ENCODE measurements around the gene GSTP1. TPM values are rescaled to one million over a fixed set of nuclear protein-coding genes. Genes with fewer than 3 reads are reported as not detected.

The GSTP1 gene
- polyA plus RNA-seq, 1 of the 3 experiments (the other 2 are of a cell fraction), result 745 TPM

GRCh38 chr11:67614730-67615714 is 31.4 kb downstream of the GSTP1 start:
- peaks cover 2% of the 10 kb centered on the region; the same call in 1 of the 2 replicates for H4K20me1 ChIP-seq (ENCODE audit: insufficient read depth)
- H3K27ac ChIP-seq (ENCODE audit: low read depth in 2 of 2, low read length in 1 of 2), result no peak overlapping the region
- H3K9ac ChIP-seq, result no peak overlapping the region
- no peaks in the 10 kb centered on the region for H3K27me3 ChIP-seq (ENCODE audit: insufficient read depth)
- peak; percentile 76 for DNase-seq
- peaks cover 3 to 27% of the 10 kb centered on the region in 2 experiments for H3K36me3 ChIP-seq (replicated peaks in 1 of 2; ENCODE audit: control insufficient read depth in 1 of 2, insufficient read depth in 2 of 2, low read length in 1 of 2)
- TF ChIP-seq SMC3 (IDR thresholded peaks at IDR 0.05; ENCODE audit: low read depth, low read length) (peak; percentile 23; the same call in 1 of the 2 replicates), CTCF (IDR thresholded peaks at IDR 0.05) (peak; percentile 46), FOXJ3 (CRISPR knock-in tag; IDR thresholded peaks at IDR 0.05) (no peak), NRF1 (IDR thresholded peaks at IDR 0.05; ENCODE audit: low read depth, low read length) (no peak), NFIC (IDR thresholded peaks at IDR 0.05; ENCODE audit: borderline replicate concordance) (no peak), GABPA (IDR thresholded peaks at IDR 0.05; ENCODE audit: low read depth) (no peak)
- H2AFZ ChIP-seq (ENCODE audit: low read depth), result no peak overlapping the region
- POLR2A ChIA-PET, result interaction anchor here (1.0 to 1.5 kb wide), 3 partner anchors 15 to 31 kb away, joined by 3 to 4 read pairs (median 4); partner anchors contain the start of genes GSTP1 and NUDT8
- CTCF ChIA-PET, result interaction anchor here (0.6 to 7.1 kb wide), 26 partner anchors 9 to 186 kb away, joined by 3 to 107 read pairs (median 5); partner anchors contain the start of genes GSTP1 and NUDT8
- 65% methylated on average over 9 of the region's 18 CpGs for WGBS (ENCODE audit: low lambda C conversion rate)
- H3K4me1 ChIP-seq (ENCODE audit: control insufficient read depth in 1 of 2, insufficient read depth in 2 of 2, low read depth in 1 of 2, low read length in 1 of 2), result no peaks in the 10 kb centered on the region; a peak in 1 of 4 replicates
- H3K9me3 ChIP-seq, result no peaks in the 10 kb centered on the region
- H3K9me2 ChIP-seq, result no peaks in the 10 kb centered on the region
- no peaks in the 10 kb centered on the region for H3K79me2 ChIP-seq (ENCODE audit: insufficient read depth)
- no peak overlapping the region for H3K4me3 ChIP-seq (ENCODE audit: low read depth in 2 of 2, low read length in 1 of 2)
- no peaks in the 10 kb centered on the region for H3F3A ChIP-seq (replicated peaks; ENCODE audit: insufficient read depth)
- H3K4me2 ChIP-seq, result no peak overlapping the region

GRCh38 chr11:67615728-67616430 is 32.3 kb downstream of the GSTP1 start:
- no peak overlapping the region for H3K27ac ChIP-seq (ENCODE audit: low read depth in 2 of 2, low read length in 1 of 2)
- no peaks in the 10 kb centered on the region for H3K79me2 ChIP-seq (ENCODE audit: insufficient read depth)
- H2AFZ ChIP-seq (ENCODE audit: low read depth), result no peak overlapping the region
- no peaks in the 10 kb centered on the region; a peak in 1 of 4 replicates for H3K4me1 ChIP-seq (ENCODE audit: control insufficient read depth in 1 of 2, insufficient read depth in 2 of 2, low read depth in 1 of 2, low read length in 1 of 2)
- H3K9ac ChIP-seq, result no peak overlapping the region
- peak; percentile 41 for DNase-seq
- ChIA-PET CTCF (interaction anchor here (1.3 to 7.1 kb wide), 3 partner anchors 13 to 44 kb away, joined by 5 to 107 read pairs (median 24); partner anchors contain the start of genes GSTP1 and NUDT8), POLR2A (no interaction called here)
- H3K36me3 ChIP-seq (replicated peaks in 1 of 2; ENCODE audit: control insufficient read depth in 1 of 2, insufficient read depth in 2 of 2, low read length in 1 of 2), result peaks cover 0 to 18% of the 10 kb centered on the region in 2 experiments
- H3K4me2 ChIP-seq, result no peak overlapping the region
- no peaks in the 10 kb centered on the region for H3K27me3 ChIP-seq (ENCODE audit: insufficient read depth)
- H3K9me3 ChIP-seq, result no peaks in the 10 kb centered on the region
- no peaks in the 10 kb centered on the region for H3K9me2 ChIP-seq
- 47% methylated on average over 30 of the region's 34 CpGs for WGBS (ENCODE audit: low lambda C conversion rate)
- no peaks in the 10 kb centered on the region for H3F3A ChIP-seq (replicated peaks; ENCODE audit: insufficient read depth)
- no peak overlapping the region for H3K4me3 ChIP-seq (ENCODE audit: low read depth in 2 of 2, low read length in 1 of 2)
- peaks cover 2% of the 10 kb centered on the region; the same call in 1 of the 2 replicates for H4K20me1 ChIP-seq (ENCODE audit: insufficient read depth)
- TF ChIP-seq NFIC (IDR thresholded peaks at IDR 0.05; ENCODE audit: borderline replicate concordance) (no peak), YY1 (IDR thresholded peaks at IDR 0.05; ENCODE audit: low read depth) (no peak), RFX5 (IDR thresholded peaks at IDR 0.05; ENCODE audit: low read length) (no peak), GATA2 (CRISPR knock-in tag; IDR thresholded peaks at IDR 0.05) (no peak), TCF12 (IDR thresholded peaks at IDR 0.05) (no peak), JUND (IDR thresholded peaks at IDR 0.05) (no peak), GABPA (IDR thresholded peaks at IDR 0.05; ENCODE audit: low read depth) (no peak), FOXJ3 (CRISPR knock-in tag; IDR thresholded peaks at IDR 0.05) (no peak), ELF1 (IDR thresholded peaks at IDR 0.05) (no peak), RCOR1 (IDR thresholded peaks at IDR 0.05; ENCODE audit: low read length) (no peak), REST (IDR thresholded peaks at IDR 0.05; ENCODE audit: low read depth, low read length) (no peak), MAX (IDR thresholded peaks at IDR 0.05; ENCODE audit: low read depth) (no peak), EZH2phosphoT487 (IDR thresholded peaks at IDR 0.05; ENCODE audit: borderline replicate concordance, low read depth) (no peak), TAF1 (IDR thresholded peaks at IDR 0.05; ENCODE audit: borderline replicate concordance, low read depth, low read length) (no peak)
